AML-193 (cell line): Measurements from ENCODE around the gene ENOSF1.
"Not testable (repeated sequence)": the region's sequence is repeated elsewhere in the genome, so short reads cannot be mapped to it uniquely, and the experiment has no call there.

Experiments used
- DNase-seq, 2 experiments: peaks; one replicate each; lab custom pipeline; 2025; lab: John Stamatoyannopoulos, UW

The ENOSF1 gene, protein sequence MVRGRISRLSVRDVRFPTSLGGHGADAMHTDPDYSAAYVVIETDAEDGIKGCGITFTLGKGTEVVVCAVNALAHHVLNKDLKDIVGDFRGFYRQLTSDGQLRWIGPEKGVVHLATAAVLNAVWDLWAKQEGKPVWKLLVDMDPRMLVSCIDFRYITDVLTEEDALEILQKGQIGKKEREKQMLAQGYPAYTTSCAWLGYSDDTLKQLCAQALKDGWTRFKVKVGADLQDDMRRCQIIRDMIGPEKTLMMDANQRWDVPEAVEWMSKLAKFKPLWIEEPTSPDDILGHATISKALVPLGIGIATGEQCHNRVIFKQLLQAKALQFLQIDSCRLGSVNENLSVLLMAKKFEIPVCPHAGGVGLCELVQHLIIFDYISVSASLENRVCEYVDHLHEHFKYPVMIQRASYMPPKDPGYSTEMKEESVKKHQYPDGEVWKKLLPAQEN

DNA sequence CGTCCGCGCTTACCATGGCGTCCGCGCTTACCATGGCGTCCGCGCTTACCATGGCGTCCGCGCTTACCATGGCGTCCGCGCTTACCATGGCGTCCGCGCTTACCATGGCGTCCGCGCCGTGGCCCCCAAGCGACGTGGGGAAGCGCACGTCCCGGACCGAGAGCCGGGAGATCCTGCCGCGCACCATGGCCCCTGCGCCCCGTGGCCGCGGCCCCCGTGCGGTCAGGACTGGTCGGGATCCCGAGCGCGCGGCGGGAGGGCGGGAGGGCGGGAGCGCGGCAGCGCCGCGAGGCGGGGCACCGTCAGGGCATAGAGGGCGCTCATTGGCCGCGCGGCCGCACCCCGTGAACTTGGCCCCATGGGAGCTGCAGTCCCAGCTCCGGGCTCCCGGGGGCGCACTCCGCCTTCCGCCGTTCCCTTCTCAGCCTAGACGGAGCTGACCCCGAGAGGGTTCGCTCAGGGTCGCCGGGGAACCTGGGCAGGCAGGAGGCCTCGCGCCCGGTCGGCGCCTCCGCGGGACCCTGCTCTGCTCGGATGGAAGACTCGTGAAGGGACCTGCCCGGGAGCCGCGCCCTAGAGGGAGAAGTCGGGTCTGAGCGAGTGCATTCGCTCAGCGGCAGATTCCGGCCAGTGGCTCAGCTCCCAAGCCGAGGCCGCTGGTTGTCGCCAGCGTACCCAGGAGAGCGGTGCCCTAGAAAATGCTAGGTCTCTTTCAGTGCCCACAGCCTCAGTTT lies at the start of gene ENOSF1:
ENOSF1 (minus strand) TSS at position 230 of the 734 bp plus-strand sequence; CDS start at position 187, 43 bp downstream.
- DNase-seq: peak; percentile 42 to 45

GRCh38 chr18:759864-760263 lies 47.4 kb upstream of the ENOSF1 start:
- DNase-seq: not testable (repeated sequence)

- DNase-seq: no peak
Measured at GRCh38 chr18:755506-755905, 43.1 kb upstream of the ENOSF1 start.

DNA sequence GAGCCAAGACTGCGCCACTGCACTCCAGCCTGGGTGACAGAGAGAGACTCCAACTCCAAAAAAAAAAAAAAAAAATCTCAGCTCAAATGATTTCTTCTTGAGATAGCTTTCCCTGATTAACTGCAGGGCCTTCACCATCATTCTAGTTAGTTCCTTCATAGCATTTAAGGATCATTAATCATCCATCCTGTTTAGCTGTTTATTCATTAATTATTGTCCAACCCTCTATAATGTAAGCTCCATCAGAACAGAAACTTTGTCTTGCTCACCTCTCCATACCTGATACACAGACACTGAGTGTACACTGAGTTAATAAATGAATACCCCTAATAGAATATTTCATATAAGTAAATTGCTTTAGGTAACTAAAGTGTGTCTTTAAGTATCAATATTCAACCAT lies 42.2 kb upstream of the ENOSF1 start:
- no peak for DNase-seq

DNA sequence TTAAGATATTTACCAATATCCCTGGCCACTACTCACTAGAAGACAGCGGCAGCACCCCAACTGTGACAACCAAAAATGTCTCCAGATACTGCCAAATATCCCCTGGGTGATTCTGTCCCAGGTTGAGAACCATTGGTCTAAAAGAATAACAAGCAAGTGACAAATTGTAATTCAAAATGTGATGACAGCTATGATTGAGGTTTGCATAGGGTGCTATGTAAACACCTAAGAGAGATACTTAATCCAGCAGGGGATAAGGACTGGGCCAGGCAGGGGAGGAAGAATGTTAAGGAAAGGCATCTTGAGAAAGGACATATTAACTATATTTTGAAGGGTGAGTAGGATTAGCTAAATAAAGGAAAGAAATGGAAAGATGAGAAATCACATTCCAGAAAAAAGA lies 38.0 kb upstream of the ENOSF1 start:
- no peak for DNase-seq

DNA sequence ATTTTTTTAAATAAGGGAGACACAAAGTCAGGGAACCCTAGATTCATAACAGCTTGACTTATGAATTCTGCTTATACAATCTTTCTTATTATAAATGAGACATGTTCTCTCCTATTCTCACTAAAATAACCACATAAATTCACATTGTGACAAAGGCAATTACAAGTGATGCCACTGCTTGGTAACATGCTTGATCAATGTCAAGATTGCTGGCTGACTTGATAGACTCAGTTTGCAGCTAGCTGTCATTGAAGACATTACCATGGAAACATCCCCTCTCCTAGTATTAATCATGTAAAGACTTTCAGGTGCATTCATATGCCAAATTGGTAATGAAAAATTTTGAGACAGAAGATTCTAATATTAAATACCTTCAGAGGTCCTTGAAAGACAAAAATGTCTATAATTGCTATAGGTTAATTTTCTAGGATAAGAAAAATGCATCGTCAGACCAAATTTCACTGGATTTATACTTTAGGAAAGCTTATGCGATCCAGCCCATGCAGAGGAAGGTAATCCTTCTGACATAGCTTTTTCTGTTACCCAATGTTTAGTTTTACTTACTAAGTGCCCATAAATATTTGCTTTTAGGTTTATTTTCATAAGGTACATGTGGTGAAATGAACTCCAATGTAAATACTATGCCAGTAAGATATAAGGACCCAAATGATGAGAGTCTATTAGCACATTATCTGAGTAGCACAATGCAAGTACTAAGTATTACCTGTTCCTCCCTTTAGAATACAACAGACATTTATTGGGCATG lies 32.6 kb upstream of the ENOSF1 start:
- no peak for DNase-seq

- peak; percentile 60 to 76 for DNase-seq
Measured at GRCh38 chr18:741931-742512, 29.6 kb upstream of the ENOSF1 start.

DNA sequence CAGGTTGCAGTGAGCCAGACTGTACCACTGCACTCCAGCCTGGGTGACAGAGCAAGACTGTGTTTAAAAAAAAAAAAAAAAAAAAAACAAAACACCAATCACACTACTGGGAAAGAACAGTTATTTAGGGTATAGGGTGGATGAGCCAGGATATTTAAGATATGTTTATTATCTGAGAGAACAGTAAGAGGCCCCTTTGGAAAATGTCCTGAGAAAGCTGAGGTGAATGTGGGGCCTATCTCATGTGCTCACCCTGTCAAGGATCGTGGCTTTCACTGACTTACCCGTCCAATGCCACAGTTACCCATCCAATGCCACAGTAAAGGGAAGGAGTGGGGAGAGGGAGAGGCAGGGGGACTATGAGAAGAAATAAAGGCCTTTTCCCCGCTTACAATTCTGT lies 19.9 kb upstream of the ENOSF1 start:
- no peak for DNase-seq

DNA sequence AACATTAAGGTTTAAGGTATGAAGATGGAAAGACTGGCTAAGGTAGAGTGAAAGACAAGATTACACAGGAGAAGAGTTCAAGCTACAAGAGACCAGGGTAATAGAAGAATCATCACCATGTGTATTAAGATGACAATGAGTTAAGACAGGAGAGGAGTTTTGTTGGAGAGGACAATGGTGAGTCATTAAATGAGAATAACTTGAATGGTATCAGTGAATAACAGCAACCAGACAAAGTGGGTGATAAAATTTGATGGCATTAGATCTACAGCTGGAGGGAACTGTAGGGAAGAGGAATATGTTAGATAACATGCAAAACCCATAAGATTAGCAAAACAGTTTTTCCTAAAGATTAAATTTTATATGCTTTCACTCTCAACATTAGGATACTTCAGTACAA lies 18.8 kb upstream of the ENOSF1 start:
- no peak for DNase-seq

- no peak for DNase-seq
Measured at GRCh38 chr18:730692-731091, 18.3 kb upstream of the ENOSF1 start.

DNA sequence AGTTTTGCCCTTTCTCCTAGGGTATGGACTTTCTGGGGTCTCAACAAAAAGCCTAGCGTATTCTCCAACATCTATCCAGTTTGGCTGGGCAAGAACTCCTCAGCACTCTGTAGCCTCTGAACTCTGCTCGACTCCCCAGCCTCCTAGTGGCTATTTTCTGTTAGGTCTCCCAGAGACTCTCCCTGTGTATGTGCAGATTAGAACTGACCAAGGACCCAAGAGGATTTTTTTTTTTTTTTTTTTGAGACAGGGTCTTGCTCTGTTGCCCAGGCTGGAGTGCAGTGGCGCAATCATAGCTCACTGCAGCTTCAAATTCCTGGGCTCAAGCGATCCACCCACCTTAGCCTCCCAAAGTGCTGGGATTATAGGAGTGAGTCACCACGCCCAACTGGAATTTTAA lies 17.7 kb upstream of the ENOSF1 start:
- DNase-seq: peak in 1 of 2 experiments; percentile 4

GRCh38 chr18:725646-726045 lies 13.2 kb upstream of the ENOSF1 start:
- no peak for DNase-seq

- no peak for DNase-seq
Measured at GRCh38 chr18:723541-724080, 11.2 kb upstream of the ENOSF1 start.

DNA sequence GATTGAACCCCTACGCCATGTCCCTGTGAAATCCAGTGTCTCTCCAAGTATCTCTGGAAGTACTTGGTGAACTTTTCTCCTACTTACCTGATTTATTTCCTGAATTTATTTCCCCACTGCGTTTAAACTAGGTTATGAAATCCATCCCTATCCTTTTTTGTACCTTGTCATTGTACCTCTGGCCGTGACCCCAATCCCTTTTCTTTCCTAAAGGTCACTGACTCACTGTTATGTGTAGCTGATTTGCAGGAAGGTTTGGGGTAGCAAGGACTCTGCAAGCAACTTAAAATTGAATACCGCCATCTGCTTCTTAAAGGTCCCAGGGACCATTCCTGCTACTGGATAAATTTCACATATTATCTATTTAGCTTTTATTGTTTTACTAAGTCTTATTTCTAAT lies 4.6 kb upstream of the ENOSF1 start:
- no peak for DNase-seq

DNA sequence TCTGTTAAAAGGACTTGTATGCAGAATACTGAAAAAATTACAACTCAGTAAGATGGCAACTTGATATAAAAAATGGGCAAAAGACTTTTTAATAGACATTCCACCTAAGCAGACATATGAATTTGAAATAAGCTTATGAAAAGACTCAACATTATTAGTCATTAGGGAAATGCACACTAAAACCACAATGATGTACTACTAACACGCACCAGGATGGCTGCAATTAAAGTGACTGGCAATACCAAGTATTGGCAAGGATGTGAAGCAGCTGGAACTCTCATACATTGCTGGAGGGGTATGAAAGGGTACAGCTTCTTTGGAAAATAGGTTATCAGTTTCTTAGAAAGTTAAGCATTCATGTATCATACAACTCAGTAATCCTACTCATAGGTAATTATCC lies 3.2 kb upstream of the ENOSF1 start:
- peak in 1 of 2 experiments; percentile 3 for DNase-seq

DNA sequence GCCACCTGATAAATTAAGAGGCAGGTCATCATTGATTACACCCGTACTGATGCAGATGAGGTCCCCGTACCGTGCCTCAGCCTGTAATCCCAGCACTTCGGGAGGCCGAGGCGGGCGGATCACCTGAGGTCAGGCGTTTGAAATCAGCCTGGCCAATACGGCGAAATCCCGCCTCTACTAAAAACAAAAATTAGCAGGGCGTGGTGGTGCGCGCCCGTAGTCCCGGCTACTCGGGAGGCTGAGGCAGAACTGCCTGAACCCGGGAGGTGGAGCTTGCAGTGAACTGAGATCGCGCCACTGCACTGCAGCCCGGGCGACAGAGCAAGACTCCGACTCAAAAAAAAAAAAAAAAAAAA lies 683 bp upstream of the ENOSF1 start:
- no peak for DNase-seq

GRCh38 chr18:711657-712400 lies 601 bp downstream of the ENOSF1 start:
- peak; percentile 56 to 74 for DNase-seq

GRCh38 chr18:711310-711656 lies 1.1 kb downstream of the ENOSF1 start:
- DNase-seq: peak in 1 of 2 experiments; percentile 16

DNA sequence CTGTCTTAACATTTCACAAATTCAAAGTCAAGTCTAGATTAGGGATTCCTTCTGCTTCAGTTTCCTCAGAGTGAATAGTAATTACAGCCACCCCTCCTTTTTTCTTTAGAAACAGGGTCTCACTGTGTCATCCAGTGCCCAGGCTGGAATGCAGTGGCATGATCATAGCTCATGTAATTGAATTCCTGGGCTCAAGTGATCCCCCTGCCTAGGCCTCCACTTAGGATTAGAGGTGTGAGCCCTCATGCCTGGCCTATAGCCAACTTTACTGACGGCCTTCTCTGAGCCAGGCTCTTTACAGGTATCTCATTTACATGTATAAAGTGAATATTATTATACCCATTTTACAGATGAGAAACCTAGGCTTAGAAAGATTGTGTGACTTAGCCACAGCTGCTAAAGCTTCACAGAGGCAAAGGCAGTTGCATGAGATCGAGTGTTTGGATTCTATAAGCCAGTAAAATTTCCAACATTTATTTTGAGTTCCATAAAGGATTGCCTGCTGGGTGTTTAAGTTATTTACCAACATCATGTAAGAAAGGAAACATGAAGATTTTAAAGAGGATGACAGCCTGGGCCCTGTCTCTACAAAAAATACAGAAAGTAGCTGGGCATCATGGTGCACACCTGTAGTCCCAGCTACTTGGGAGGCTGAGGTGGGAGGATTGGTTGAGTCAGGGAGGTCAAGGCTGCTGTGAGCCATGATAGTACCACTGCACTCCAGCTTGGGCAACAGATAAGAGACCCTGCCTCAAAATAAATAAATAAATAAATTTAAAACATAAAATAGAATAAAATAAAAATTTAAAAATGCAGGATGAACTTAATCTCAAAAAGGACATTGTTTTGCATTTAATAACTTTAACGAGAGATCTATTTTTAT lies 1.8 kb downstream of the ENOSF1 start:
- DNase-seq: no peak

DNA sequence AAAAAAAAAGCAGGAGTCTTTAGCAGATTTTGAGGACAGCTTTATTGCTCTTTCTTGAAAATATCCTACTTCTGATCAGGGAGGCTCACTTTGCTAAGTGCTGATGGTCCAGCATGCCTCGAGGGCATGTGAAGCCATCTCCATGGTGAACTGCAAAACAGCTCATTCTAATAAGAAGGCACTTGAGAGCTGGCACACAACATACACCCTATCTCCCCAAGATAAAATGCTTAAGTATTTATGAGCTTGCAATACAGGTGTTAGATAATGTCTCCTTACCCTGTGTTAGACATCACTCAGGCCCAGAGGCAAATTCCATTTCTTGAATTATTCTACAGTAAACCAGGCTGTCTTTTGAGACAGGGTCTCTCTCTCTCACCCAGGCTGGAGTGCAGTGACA lies 2.7 kb downstream of the ENOSF1 start:
- no peak for DNase-seq
